Fibroblast of upper back skin (primary cell): ENCODE results near the gene KRTAP5-7.
"Not testable (repeated sequence)": the region's sequence is repeated elsewhere in the genome, so short reads cannot be mapped to it uniquely, and the experiment has no call there.

Experiments
- DNase-seq: peaks from one replicate; pipeline ENCODE4 v3.0.0-alpha.2; 2013

Gene KRTAP5-7

GRCh38 chr11:71537537-71537936, 10.5 kb downstream of the KRTAP5-7 start:
- DNase-seq: no peak

GRCh38 chr11:71537977-71538665, 11.1 kb downstream of the KRTAP5-7 start, which contains the start of gene KRTAP5-8:
Gene KRTAP5-8, plus strand, starts transcription at chr11:71538025. Its CDS starts 31 bp downstream, at chr11:71538056.
- not testable (repeated sequence) for DNase-seq

- no peak for DNase-seq
Observed at GRCh38 chr11:71538666-71538990, 11.6 kb downstream of the KRTAP5-7 start.

- DNase-seq: no peak
Observed at GRCh38 chr11:71539017-71539416, 11.9 kb downstream of the KRTAP5-7 start.

- not testable (repeated sequence) for DNase-seq
Observed at GRCh38 chr11:71539971-71540370, 12.9 kb downstream of the KRTAP5-7 start.

GRCh38 chr11:71540521-71541304, 13.6 kb downstream of the KRTAP5-7 start:
- DNase-seq: not testable (repeated sequence)

GRCh38 chr11:71542382-71542781, 15.3 kb downstream of the KRTAP5-7 start:
- no peak for DNase-seq

GRCh38 chr11:71542879-71543777, 16.1 kb downstream of the KRTAP5-7 start:
- DNase-seq: no peak

- DNase-seq: no peak
Observed at GRCh38 chr11:71543866-71544265, 16.8 kb downstream of the KRTAP5-7 start.

- no peak for DNase-seq
Observed at GRCh38 chr11:71544525-71545214, 17.6 kb downstream of the KRTAP5-7 start.

- no peak for DNase-seq
Observed at GRCh38 chr11:71545405-71545966, 18.4 kb downstream of the KRTAP5-7 start.

- DNase-seq: no peak
Observed at GRCh38 chr11:71548120-71548519, 21.1 kb downstream of the KRTAP5-7 start, which contains the start of gene KRTAP5-9. Gene KRTAP5-9, plus strand, starts transcription at chr11:71548420. Its CDS starts 238 bp downstream, at chr11:71548658.

- DNase-seq: no peak
Observed at GRCh38 chr11:71548716-71549151, 21.7 kb downstream of the KRTAP5-7 start.

GRCh38 chr11:71551711-71552110, 24.6 kb downstream of the KRTAP5-7 start:
- no peak for DNase-seq

- DNase-seq: no peak
Observed at GRCh38 chr11:71554996-71555395, 27.9 kb downstream of the KRTAP5-7 start.

GRCh38 chr11:71555508-71555907, 28.4 kb downstream of the KRTAP5-7 start:
- DNase-seq: no peak

- DNase-seq: no peak
Observed at GRCh38 chr11:71556018-71556417, 29.0 kb downstream of the KRTAP5-7 start.

- no peak for DNase-seq
Observed at GRCh38 chr11:71557257-71557656, 30.2 kb downstream of the KRTAP5-7 start.

GRCh38 chr11:71558996-71559395, 31.9 kb downstream of the KRTAP5-7 start:
- DNase-seq: no peak

- DNase-seq: no peak
Observed at GRCh38 chr11:71562120-71562519, 35.1 kb downstream of the KRTAP5-7 start.

- peak; percentile 31 for DNase-seq
Observed at GRCh38 chr11:71563406-71563805, 36.3 kb downstream of the KRTAP5-7 start.

- no peak for DNase-seq
Observed at GRCh38 chr11:71564430-71564829, 37.4 kb downstream of the KRTAP5-7 start.
